H9 (cell line): Measurements from ENCODE around the gene CST6. TPM values are rescaled to one million over a fixed set of nuclear protein-coding genes. Genes with fewer than 3 reads are reported as not detected.

Experiments used
- DNase-seq: peaks from one replicate; pipeline ENCODE4 v3.0.0-alpha.2; 2017
- H2AFZ ChIP-seq: one replicate; pipeline ENCODE4 v1.6.1; 2013; ENCODE audit warnings: mild to moderate bottlenecking, low read length, control low read depth, moderate library complexity
- H2AK5ac ChIP-seq: 2 replicates; pipeline ENCODE4 v1.6.1; 2013; ENCODE audit warnings: low read length, control low read depth, mixed read lengths; ENCODE audit not compliant: insufficient read length
- H2BK120ac ChIP-seq: one replicate; pipeline ENCODE4 v1.6.1; 2013; ENCODE audit warnings: low read depth, mild to moderate bottlenecking, low read length, control low read depth, inconsistent platforms; ENCODE audit not compliant: poor library complexity, severe bottlenecking
- H2BK12ac ChIP-seq: 2 replicates; pipeline ENCODE4 v1.6.1; 2013; ENCODE audit warnings: low read length, control low read depth, mixed read lengths, low read depth; ENCODE audit not compliant: insufficient read length
- H2BK15ac ChIP-seq: 2 replicates; pipeline ENCODE4 v1.6.1; 2013; ENCODE audit warnings: low read depth, low read length, control low read depth
- H2BK20ac ChIP-seq: one replicate; pipeline ENCODE4 v1.6.1; 2013; ENCODE audit warnings: low read depth, mild to moderate bottlenecking, low read length, control low read depth, inconsistent platforms; ENCODE audit not compliant: poor library complexity, severe bottlenecking
- H2BK5ac ChIP-seq: 2 replicates; pipeline ENCODE4 v1.6.1; 2013; ENCODE audit warnings: low read length, control low read depth, mixed read lengths; ENCODE audit not compliant: insufficient read length
- H3K14ac ChIP-seq: 2 replicates; pipeline ENCODE4 v1.6.1; 2013; ENCODE audit warnings: low read length, control low read depth; ENCODE audit not compliant: insufficient read depth
- H3K18ac ChIP-seq: 2 replicates; pipeline ENCODE4 v1.6.1; 2013; ENCODE audit warnings: low read depth, mild to moderate bottlenecking, mixed read lengths, low read length, control low read depth; ENCODE audit not compliant: insufficient read length
- H3K23ac ChIP-seq: 2 replicates; pipeline ENCODE4 v1.6.1; 2013; ENCODE audit warnings: low read length, control low read depth, mixed read lengths, low read depth; ENCODE audit not compliant: insufficient read length
- H3K23me2 ChIP-seq: 2 replicates; pipeline ENCODE4 v1.6.1; 2013; ENCODE audit warnings: low read depth, mild to moderate bottlenecking, mixed read lengths, low read length, control low read depth; ENCODE audit not compliant: insufficient read length, poor library complexity, severe bottlenecking
- H3K27ac ChIP-seq: 2 replicates; pipeline ENCODE4 v1.5.1; 2013; ENCODE audit warnings: low read length, control low read depth, mixed read lengths, low read depth; ENCODE audit not compliant: insufficient read length
- H3K27me3 ChIP-seq: 2 replicates; pipeline ENCODE4 v1.6.1; 2013; ENCODE audit warnings: low read length, control low read depth, inconsistent platforms; ENCODE audit not compliant: insufficient read depth
- H3K4ac ChIP-seq: 2 replicates; pipeline ENCODE4 v1.6.1; 2013; ENCODE audit warnings: low read depth, mild to moderate bottlenecking, control low read depth, inconsistent platforms, low read length, moderate library complexity
- H3K4me1 ChIP-seq: 2 replicates; pipeline ENCODE4 v1.6.1; 2013; ENCODE audit warnings: low read length, control low read depth, inconsistent platforms; ENCODE audit not compliant: insufficient read depth
- H3K4me2 ChIP-seq: 2 replicates; pipeline ENCODE4 v1.6.1; 2013; ENCODE audit warnings: low read length, control low read depth, mixed read lengths; ENCODE audit not compliant: insufficient read length, insufficient read depth
- H3K56ac ChIP-seq: 2 replicates; pipeline ENCODE4 v1.6.1; 2013; ENCODE audit warnings: low read depth, mild to moderate bottlenecking, mixed read lengths, low read length, control low read depth; ENCODE audit not compliant: insufficient read length
- H3K79me1 ChIP-seq: 2 replicates; pipeline ENCODE4 v1.6.1; 2013; ENCODE audit warnings: low read depth, mild to moderate bottlenecking, moderate library complexity, low read length, control low read depth, inconsistent platforms; ENCODE audit not compliant: insufficient read depth, poor library complexity, severe bottlenecking
- H3K79me2 ChIP-seq: 2 replicates; pipeline ENCODE4 v1.6.1; 2013; ENCODE audit warnings: low read length, control low read depth, inconsistent platforms; ENCODE audit not compliant: insufficient read depth
- H3K9ac ChIP-seq: 2 replicates; pipeline ENCODE4 v1.6.1; 2013; ENCODE audit warnings: low read length, control low read depth, mixed read lengths; ENCODE audit not compliant: insufficient read length; ENCODE audit errors: extremely low read depth
- H3K9me3 ChIP-seq: one replicate; pipeline ENCODE4 v1.6.1; 2013; ENCODE audit warnings: low read depth, low read length, inconsistent platforms; ENCODE audit not compliant: control insufficient read depth
- H3T11ph ChIP-seq: one replicate; pipeline ENCODE4 v1.6.1; 2013; ENCODE audit warnings: mild to moderate bottlenecking, low read length, control low read depth, inconsistent platforms
- H4K20me1 ChIP-seq: one replicate; pipeline ENCODE4 v1.6.1; 2013; ENCODE audit not compliant: control insufficient read depth, insufficient read length, insufficient read depth
- H4K5ac ChIP-seq: 2 replicates; pipeline ENCODE4 v1.6.1; 2013; ENCODE audit warnings: low read depth, mild to moderate bottlenecking, mixed read lengths, low read length, control low read depth; ENCODE audit not compliant: insufficient read length
- H4K8ac ChIP-seq: replicated peaks from 2 replicates; pipeline ENCODE4 v1.6.1; 2013; ENCODE audit warnings: low read length, control low read depth, mixed read lengths, low read depth; ENCODE audit not compliant: insufficient read length
- H4K91ac ChIP-seq: 2 replicates; pipeline ENCODE4 v1.6.1; 2013; ENCODE audit warnings: low read depth, mild to moderate bottlenecking, moderate library complexity, mixed read lengths, low read length, control low read depth; ENCODE audit not compliant: insufficient read length
- H3K27ac Mint-ChIP-seq, 3 experiments: 2 replicates in 2 of 3; 3 replicates in 1 of 3; pipeline ENCODE4 v1.8.0; 2020 to 2021; ENCODE audit warnings: mixed read lengths in 3 of 3, mild to moderate bottlenecking in 1 of 3, moderate library complexity in 1 of 3
- H3K27me3 Mint-ChIP-seq: 2 replicates; pipeline ENCODE4 v1.8.0; 2021; ENCODE audit warnings: low read depth, mild to moderate bottlenecking, moderate library complexity, mixed read lengths
- H3K36me3 Mint-ChIP-seq, 3 experiments: 2 replicates in 2 of 3; 3 replicates in 1 of 3; pipeline ENCODE4 v1.8.0; 2020 to 2021; ENCODE audit warnings: low read depth in 3 of 3, mixed read lengths in 3 of 3; ENCODE audit not compliant: insufficient read depth in 1 of 3
- H3K4me1 Mint-ChIP-seq, 2 experiments: 2 replicates each; pipeline ENCODE4 v1.8.0; 2020; ENCODE audit warnings: mixed read lengths in 2 of 2
- H3K4me3 Mint-ChIP-seq, 2 experiments: 2 replicates in 1 of 2; 3 replicates in 1 of 2; pipeline ENCODE4 v1.8.0; 2020 to 2021; ENCODE audit warnings: mild to moderate bottlenecking in 2 of 2, mixed read lengths in 2 of 2, moderate library complexity in 1 of 2
- H3K9me3 Mint-ChIP-seq, 2 experiments: 2 replicates in 1 of 2; 3 replicates in 1 of 2; pipeline ENCODE4 v1.8.0; 2020; ENCODE audit warnings: mild to moderate bottlenecking in 2 of 2, mixed read lengths in 2 of 2, moderate library complexity in 1 of 2
- WGBS: extraction: QIAGEN DNeasy Blood & Tissue Kit; methylation state at CpG from one replicate; pipeline ENCODE4 v1.1.7; 2013; ENCODE audit warnings: missing lambda C conversion rate, low lambda C conversion rate, mixed read lengths; ENCODE audit not compliant: insufficient read length; ENCODE audit errors: extremely low coverage; 5-methylcytosine and 5-hydroxymethylcytosine counted together
- total RNA-seq: library from RNA; stranded (reverse); gene quantifications from 2 replicates; pipeline ENCODE4 v1.2.1, GENCODE V29; 2021
- TF ChIP-seq, protein P1 (sequence below): fragments of 200-600 bp; sonication (generic); conservative IDR thresholded peaks from 3 replicates; pipeline ENCODE4 v1.8.0; 2021; ENCODE audit warnings: antibody characterized with exemption, mild to moderate bottlenecking

The CST6 gene
- total RNA-seq, 1 experiment from 2014 or later: not detected

DNA sequence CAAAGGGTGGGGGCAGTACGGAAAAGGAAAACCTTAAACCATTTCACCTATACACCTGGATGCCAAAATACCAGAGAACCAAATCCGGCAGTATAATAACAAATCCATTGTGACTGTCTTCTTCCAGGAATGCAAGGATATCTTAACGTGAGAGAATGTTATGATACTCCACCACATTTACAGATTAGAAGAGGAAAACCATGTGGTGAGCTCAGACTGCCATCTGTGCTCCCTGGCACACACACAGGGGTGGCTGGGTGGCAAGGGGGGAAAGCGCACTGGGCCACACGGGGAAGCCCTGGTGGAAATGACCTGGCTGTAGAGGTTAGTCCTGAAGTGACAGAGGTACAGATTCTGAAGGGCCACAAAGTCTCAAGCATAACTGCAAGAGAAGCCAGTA, 19.8 kb upstream of the CST6 start:
- TF ChIP-seq, protein P1, sequence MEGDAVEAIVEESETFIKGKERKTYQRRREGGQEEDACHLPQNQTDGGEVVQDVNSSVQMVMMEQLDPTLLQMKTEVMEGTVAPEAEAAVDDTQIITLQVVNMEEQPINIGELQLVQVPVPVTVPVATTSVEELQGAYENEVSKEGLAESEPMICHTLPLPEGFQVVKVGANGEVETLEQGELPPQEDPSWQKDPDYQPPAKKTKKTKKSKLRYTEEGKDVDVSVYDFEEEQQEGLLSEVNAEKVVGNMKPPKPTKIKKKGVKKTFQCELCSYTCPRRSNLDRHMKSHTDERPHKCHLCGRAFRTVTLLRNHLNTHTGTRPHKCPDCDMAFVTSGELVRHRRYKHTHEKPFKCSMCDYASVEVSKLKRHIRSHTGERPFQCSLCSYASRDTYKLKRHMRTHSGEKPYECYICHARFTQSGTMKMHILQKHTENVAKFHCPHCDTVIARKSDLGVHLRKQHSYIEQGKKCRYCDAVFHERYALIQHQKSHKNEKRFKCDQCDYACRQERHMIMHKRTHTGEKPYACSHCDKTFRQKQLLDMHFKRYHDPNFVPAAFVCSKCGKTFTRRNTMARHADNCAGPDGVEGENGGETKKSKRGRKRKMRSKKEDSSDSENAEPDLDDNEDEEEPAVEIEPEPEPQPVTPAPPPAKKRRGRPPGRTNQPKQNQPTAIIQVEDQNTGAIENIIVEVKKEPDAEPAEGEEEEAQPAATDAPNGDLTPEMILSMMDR: no peak
- no peaks in the 10 kb centered on the region for H3K4me1 ChIP-seq
- no peak overlapping the region for H3K14ac ChIP-seq
- H3K9ac ChIP-seq: no peak overlapping the region
- no peak overlapping the region for H2BK15ac ChIP-seq
- H3K4me2 ChIP-seq: no peak overlapping the region
- H2BK12ac ChIP-seq: no peak overlapping the region
- Mint-ChIP-seq H3K27ac (peak overlapping the region in 2 of 3 experiments; percentile 49 to 65; a peak in 2 of 7 replicates), H3K27me3 (no peaks in the 10 kb centered on the region; the same call in 1 of the 2 replicates), H3K36me3 (peaks cover 3 to 15% (median 5%) of the 10 kb centered on the region in 3 experiments; a peak in 5 of 7 replicates), H3K4me3 (no peak overlapping the region), H3K4me1 (peaks cover 0 to 2% of the 10 kb centered on the region in 2 experiments; a peak in 1 of 4 replicates), H3K9me3 (no peaks in the 10 kb centered on the region)
- H4K8ac ChIP-seq: no peak overlapping the region
- no peak for DNase-seq
- H3K79me2 ChIP-seq: no peaks in the 10 kb centered on the region
- no peak overlapping the region for H3K18ac ChIP-seq
- H3K9me3 ChIP-seq: no peaks in the 10 kb centered on the region
- no peak overlapping the region for H3K27ac ChIP-seq
- H3K56ac ChIP-seq: no peak overlapping the region
- no peak overlapping the region for H4K91ac ChIP-seq
- no peak overlapping the region for H2BK5ac ChIP-seq
- H4K20me1 ChIP-seq: no peaks in the 10 kb centered on the region
- no peak overlapping the region for H2BK120ac ChIP-seq
- no peaks in the 10 kb centered on the region for H3K27me3 ChIP-seq
- no peak overlapping the region for H2AK5ac ChIP-seq
- no peak overlapping the region for H3T11ph ChIP-seq
- no peaks in the 10 kb centered on the region for H3K23me2 ChIP-seq
- no peak overlapping the region for H2AFZ ChIP-seq
- H3K23ac ChIP-seq: no peak overlapping the region
- no CpG with 5 or more reads among the region's 5 CpGs for WGBS
- no peaks in the 10 kb centered on the region for H3K79me1 ChIP-seq
- no peak overlapping the region for H3K4ac ChIP-seq
- H4K5ac ChIP-seq: no peak overlapping the region
- H2BK20ac ChIP-seq: no peak overlapping the region
